Measurements from ENCODE around the gene TMPRSS4.

The TMPRSS4 gene

GRCh38 chr11:118108513-118108912, 31.6 kb downstream of the TMPRSS4 start:
- no peak for DNase-seq

- DNase-seq: peak; percentile 21
Measured at GRCh38 chr11:118109231-118109630, 32.4 kb downstream of the TMPRSS4 start.

- DNase-seq: no peak
Measured at GRCh38 chr11:118111019-118111743, 34.3 kb downstream of the TMPRSS4 start.

GRCh38 chr11:118111744-118112035, 34.8 kb downstream of the TMPRSS4 start:
- no peak for DNase-seq

GRCh38 chr11:118112711-118113430, 36.0 kb downstream of the TMPRSS4 start:
- DNase-seq: no peak

GRCh38 chr11:118114266-118114665, 37.4 kb downstream of the TMPRSS4 start:
- DNase-seq: no peak

GRCh38 chr11:118115048-118115447, 38.2 kb downstream of the TMPRSS4 start:
- no peak for DNase-seq

- no peak for DNase-seq
Measured at GRCh38 chr11:118117790-118118601, 41.1 kb downstream of the TMPRSS4 start.

- no peak for DNase-seq
Measured at GRCh38 chr11:118120793-118121192, 43.9 kb downstream of the TMPRSS4 start.

GRCh38 chr11:118124929-118125535, 48.2 kb downstream of the TMPRSS4 start:
- DNase-seq: no peak

- DNase-seq: peak; percentile 12
Measured at GRCh38 chr11:118126082-118126838, 49.4 kb downstream of the TMPRSS4 start.

- DNase-seq: no peak
Measured at GRCh38 chr11:118128310-118128709, 51.4 kb downstream of the TMPRSS4 start.

GRCh38 chr11:118128721-118129470, 52.0 kb downstream of the TMPRSS4 start:
- DNase-seq: no peak

- no peak for DNase-seq
Measured at GRCh38 chr11:118129471-118130172, 52.7 kb downstream of the TMPRSS4 start.

GRCh38 chr11:118132385-118133151, 55.7 kb downstream of the TMPRSS4 start:
- DNase-seq: no peak

GRCh38 chr11:118133816-118134215, 56.9 kb downstream of the TMPRSS4 start:
- DNase-seq: no peak

- no peak for DNase-seq
Measured at GRCh38 chr11:118135051-118135795, 58.3 kb downstream of the TMPRSS4 start.

GRCh38 chr11:118135796-118136165, 58.9 kb downstream of the TMPRSS4 start:
- DNase-seq: no peak

- DNase-seq: no peak
Measured at GRCh38 chr11:118136341-118136740, 59.5 kb downstream of the TMPRSS4 start.

GRCh38 chr11:118136801-118137200, 59.9 kb downstream of the TMPRSS4 start:
- DNase-seq: no peak
